ENCODE measurements around the gene TMPRSS9.

DNA sequence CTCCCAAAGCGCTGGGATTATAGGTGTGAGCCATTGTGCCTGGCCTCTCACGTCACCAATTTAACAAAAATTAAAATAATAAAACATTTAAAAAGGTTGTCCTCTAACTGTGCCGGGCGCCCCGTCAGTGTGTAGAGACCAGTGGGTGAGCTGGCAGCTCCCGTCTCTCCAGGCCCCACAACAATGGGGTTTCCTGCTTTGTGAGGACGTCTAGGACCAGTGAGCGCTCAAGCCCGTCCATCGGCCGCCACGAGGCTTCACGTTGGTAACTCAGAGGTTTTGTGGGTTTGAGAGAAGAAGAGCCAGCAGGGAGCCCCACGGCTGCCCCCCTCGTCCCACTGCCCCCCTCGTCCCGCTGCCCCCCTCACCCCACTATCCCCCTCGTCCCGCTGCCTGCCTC is 36.4 kb upstream of the TMPRSS9 start:
- no peak for TF ChIP-seq POLR2A (IDR thresholded peaks at IDR 0.05)
- TF ChIP-seq, protein P1, sequence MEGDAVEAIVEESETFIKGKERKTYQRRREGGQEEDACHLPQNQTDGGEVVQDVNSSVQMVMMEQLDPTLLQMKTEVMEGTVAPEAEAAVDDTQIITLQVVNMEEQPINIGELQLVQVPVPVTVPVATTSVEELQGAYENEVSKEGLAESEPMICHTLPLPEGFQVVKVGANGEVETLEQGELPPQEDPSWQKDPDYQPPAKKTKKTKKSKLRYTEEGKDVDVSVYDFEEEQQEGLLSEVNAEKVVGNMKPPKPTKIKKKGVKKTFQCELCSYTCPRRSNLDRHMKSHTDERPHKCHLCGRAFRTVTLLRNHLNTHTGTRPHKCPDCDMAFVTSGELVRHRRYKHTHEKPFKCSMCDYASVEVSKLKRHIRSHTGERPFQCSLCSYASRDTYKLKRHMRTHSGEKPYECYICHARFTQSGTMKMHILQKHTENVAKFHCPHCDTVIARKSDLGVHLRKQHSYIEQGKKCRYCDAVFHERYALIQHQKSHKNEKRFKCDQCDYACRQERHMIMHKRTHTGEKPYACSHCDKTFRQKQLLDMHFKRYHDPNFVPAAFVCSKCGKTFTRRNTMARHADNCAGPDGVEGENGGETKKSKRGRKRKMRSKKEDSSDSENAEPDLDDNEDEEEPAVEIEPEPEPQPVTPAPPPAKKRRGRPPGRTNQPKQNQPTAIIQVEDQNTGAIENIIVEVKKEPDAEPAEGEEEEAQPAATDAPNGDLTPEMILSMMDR (IDR thresholded peaks at IDR 0.05), result no peak
- no peak for TF ChIP-seq EP300 (IDR thresholded peaks at IDR 0.05)

All from ovary (tissue), 3 donors.